HL-60 (cell line): Measurements from ENCODE around the gene EPHA6.

Experiments
- GABPA ChIP-seq: IDR thresholded peaks from 2 replicates; pipeline ENCODE4 v1.6.1; 2012; ENCODE audit warnings: low read depth
- POLR2AphosphoS5 ChIP-seq: IDR thresholded peaks from 2 replicates; pipeline ENCODE4 v1.6.1; 2012; ENCODE audit warnings: low read depth
- SPI1 ChIP-seq: IDR thresholded peaks from 2 replicates; pipeline ENCODE4 v1.6.1; 2012; ENCODE audit warnings: low read depth, mild to moderate bottlenecking, borderline replicate concordance
- TF ChIP-seq, protein P1 (sequence below): IDR thresholded peaks from one replicate; pipeline ENCODE4 v1.5.1; 2011; ENCODE audit warnings: low read length, control low read depth, inconsistent platforms; ENCODE audit not compliant: insufficient read depth
- TF ChIP-seq, protein P2 (sequence below): IDR thresholded peaks from 2 replicates; pipeline ENCODE4 v1.6.1; 2012; ENCODE audit warnings: low read depth; ENCODE audit not compliant: insufficient replicate concordance

DNA sequence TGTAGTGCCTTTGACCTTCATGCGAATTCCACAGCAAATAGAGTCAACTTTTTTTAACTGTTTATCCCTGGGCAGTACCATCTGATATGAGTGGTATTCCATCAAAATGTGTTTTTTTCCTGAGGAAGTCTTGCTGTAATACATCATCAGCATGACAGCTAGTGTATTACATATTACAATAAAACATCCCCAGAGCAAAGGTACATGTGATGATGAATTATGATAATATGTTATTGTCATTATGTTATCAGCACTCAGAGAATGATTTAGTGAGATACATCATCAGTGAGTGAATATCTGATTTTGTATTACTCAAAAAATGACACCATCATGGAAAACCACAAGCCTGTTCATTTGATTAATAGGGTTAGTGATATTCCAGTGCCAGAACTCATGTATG is 880.5 kb downstream of the EPHA6 start:
- TF ChIP-seq, protein P1, sequence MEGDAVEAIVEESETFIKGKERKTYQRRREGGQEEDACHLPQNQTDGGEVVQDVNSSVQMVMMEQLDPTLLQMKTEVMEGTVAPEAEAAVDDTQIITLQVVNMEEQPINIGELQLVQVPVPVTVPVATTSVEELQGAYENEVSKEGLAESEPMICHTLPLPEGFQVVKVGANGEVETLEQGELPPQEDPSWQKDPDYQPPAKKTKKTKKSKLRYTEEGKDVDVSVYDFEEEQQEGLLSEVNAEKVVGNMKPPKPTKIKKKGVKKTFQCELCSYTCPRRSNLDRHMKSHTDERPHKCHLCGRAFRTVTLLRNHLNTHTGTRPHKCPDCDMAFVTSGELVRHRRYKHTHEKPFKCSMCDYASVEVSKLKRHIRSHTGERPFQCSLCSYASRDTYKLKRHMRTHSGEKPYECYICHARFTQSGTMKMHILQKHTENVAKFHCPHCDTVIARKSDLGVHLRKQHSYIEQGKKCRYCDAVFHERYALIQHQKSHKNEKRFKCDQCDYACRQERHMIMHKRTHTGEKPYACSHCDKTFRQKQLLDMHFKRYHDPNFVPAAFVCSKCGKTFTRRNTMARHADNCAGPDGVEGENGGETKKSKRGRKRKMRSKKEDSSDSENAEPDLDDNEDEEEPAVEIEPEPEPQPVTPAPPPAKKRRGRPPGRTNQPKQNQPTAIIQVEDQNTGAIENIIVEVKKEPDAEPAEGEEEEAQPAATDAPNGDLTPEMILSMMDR: no peak
- TF ChIP-seq, protein P2, sequence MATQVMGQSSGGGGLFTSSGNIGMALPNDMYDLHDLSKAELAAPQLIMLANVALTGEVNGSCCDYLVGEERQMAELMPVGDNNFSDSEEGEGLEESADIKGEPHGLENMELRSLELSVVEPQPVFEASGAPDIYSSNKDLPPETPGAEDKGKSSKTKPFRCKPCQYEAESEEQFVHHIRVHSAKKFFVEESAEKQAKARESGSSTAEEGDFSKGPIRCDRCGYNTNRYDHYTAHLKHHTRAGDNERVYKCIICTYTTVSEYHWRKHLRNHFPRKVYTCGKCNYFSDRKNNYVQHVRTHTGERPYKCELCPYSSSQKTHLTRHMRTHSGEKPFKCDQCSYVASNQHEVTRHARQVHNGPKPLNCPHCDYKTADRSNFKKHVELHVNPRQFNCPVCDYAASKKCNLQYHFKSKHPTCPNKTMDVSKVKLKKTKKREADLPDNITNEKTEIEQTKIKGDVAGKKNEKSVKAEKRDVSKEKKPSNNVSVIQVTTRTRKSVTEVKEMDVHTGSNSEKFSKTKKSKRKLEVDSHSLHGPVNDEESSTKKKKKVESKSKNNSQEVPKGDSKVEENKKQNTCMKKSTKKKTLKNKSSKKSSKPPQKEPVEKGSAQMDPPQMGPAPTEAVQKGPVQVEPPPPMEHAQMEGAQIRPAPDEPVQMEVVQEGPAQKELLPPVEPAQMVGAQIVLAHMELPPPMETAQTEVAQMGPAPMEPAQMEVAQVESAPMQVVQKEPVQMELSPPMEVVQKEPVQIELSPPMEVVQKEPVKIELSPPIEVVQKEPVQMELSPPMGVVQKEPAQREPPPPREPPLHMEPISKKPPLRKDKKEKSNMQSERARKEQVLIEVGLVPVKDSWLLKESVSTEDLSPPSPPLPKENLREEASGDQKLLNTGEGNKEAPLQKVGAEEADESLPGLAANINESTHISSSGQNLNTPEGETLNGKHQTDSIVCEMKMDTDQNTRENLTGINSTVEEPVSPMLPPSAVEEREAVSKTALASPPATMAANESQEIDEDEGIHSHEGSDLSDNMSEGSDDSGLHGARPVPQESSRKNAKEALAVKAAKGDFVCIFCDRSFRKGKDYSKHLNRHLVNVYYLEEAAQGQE: no peak
- TF ChIP-seq GABPA (no peak), POLR2AphosphoS5 (no peak), SPI1 (no peak)
